HUES6 (cell line): ENCODE data around the gene KCNK15.
"Not testable (repeated sequence)": the region's sequence is repeated elsewhere in the genome, so short reads cannot be mapped to it uniquely, and the experiment has no call there.

Experiments used
- H3K27ac ChIP-seq: 2 replicates; pipeline ENCODE4 v1.7.0; 2013; ENCODE audit warnings: low read depth, mild to moderate bottlenecking, low read length, inconsistent platforms
- H3K27me3 ChIP-seq: 2 replicates; pipeline ENCODE4 v1.6.1; 2013; ENCODE audit warnings: low read length; ENCODE audit not compliant: control insufficient read depth, insufficient read depth
- H3K36me3 ChIP-seq: 2 replicates; pipeline ENCODE4 v1.6.1; 2013; ENCODE audit warnings: low read length; ENCODE audit not compliant: control insufficient read depth, insufficient read depth
- H3K4me1 ChIP-seq: 2 replicates; pipeline ENCODE4 v1.6.1; 2013; ENCODE audit warnings: low read length; ENCODE audit not compliant: control insufficient read depth, insufficient read depth
- H3K4me3 ChIP-seq: 2 replicates; pipeline ENCODE4 v1.5.1; 2013; ENCODE audit warnings: low read depth, low read length
- H3K9ac ChIP-seq: one replicate; pipeline ENCODE4 v1.6.1; 2013; ENCODE audit warnings: mild to moderate bottlenecking, low read length
- H3K9me3 ChIP-seq: 2 replicates; pipeline ENCODE4 v1.6.1; 2013; ENCODE audit warnings: low read depth, low read length; ENCODE audit not compliant: control insufficient read depth, insufficient read depth

KCNK15 gene

GRCh38 chr20:44745598-44746366 lies at the start of gene KCNK15:
Gene KCNK15 (plus strand): TSS chr20:44745865. CDS start chr20:44745911, 46 bp downstream.
- H3K27me3 ChIP-seq, result peaks cover 54% of the 10 kb centered on the region
- peak within 1 kb of the TSS; percentile 62 for H3K4me3 ChIP-seq
- H3K9me3 ChIP-seq, result no peaks in the 10 kb centered on the region
- peaks cover 8% of the 10 kb centered on the region for H3K4me1 ChIP-seq
- no peak within 1 kb of the TSS for H3K9ac ChIP-seq
- no peak within 1 kb of the TSS for H3K27ac ChIP-seq
- no peaks in the 10 kb centered on the region for H3K36me3 ChIP-seq

GRCh38 chr20:44696315-44696714 lies 49.4 kb upstream of the KCNK15 start:
- Histone ChIP-seq H3K4me3 (no peak overlapping the region), H3K27ac (no peak overlapping the region), H3K9me3 (peaks cover 4% of the 10 kb centered on the region), H3K27me3 (no peaks in the 10 kb centered on the region), H3K4me1 (peaks cover 17% of the 10 kb centered on the region), H3K36me3 (no peaks in the 10 kb centered on the region), H3K9ac (no peak overlapping the region)

GRCh38 chr20:44697041-44697440 lies 48.6 kb upstream of the KCNK15 start:
- not testable (repeated sequence) for H3K27ac ChIP-seq, H3K9me3 ChIP-seq, H3K36me3 ChIP-seq, H3K9ac ChIP-seq, H3K27me3 ChIP-seq, H3K4me3 ChIP-seq
- peaks cover 22% of the 10 kb centered on the region for H3K4me1 ChIP-seq

- no peak overlapping the region for H3K9ac ChIP-seq
- H3K36me3 ChIP-seq, result no peaks in the 10 kb centered on the region
- no peaks in the 10 kb centered on the region for H3K27me3 ChIP-seq
- peaks cover 14% of the 10 kb centered on the region for H3K4me1 ChIP-seq
- no peaks in the 10 kb centered on the region; the same call in 1 of the 2 replicates for H3K9me3 ChIP-seq
- no peak overlapping the region for H3K27ac ChIP-seq
- H3K4me3 ChIP-seq, result no peak overlapping the region
These were observed 47.3 kb upstream of the KCNK15 start for GRCh38 chr20:44698351-44698750.

GRCh38 chr20:44700306-44700705 lies 45.4 kb upstream of the KCNK15 start:
- H3K9ac ChIP-seq, result no peak overlapping the region
- H3K4me3 ChIP-seq, result no peak overlapping the region

GRCh38 chr20:44701118-44701857 lies 44.4 kb upstream of the KCNK15 start:
- Histone ChIP-seq H3K27ac (no peak overlapping the region), H3K4me3 (no peak overlapping the region), H3K9ac (no peak overlapping the region), H3K27me3 (no peaks in the 10 kb centered on the region), H3K4me1 (peaks cover 14% of the 10 kb centered on the region), H3K9me3 (no peaks in the 10 kb centered on the region; the same call in 1 of the 2 replicates), H3K36me3 (no peaks in the 10 kb centered on the region)

More at GRCh38 chr20:44700306-44700705, 45.4 kb upstream of the KCNK15 start:
- H3K27ac ChIP-seq, result no peak overlapping the region
- no peaks in the 10 kb centered on the region for H3K27me3 ChIP-seq
- H3K36me3 ChIP-seq, result no peaks in the 10 kb centered on the region
- no peaks in the 10 kb centered on the region; the same call in 1 of the 2 replicates for H3K9me3 ChIP-seq
- H3K4me1 ChIP-seq, result peaks cover 14% of the 10 kb centered on the region

GRCh38 chr20:44701858-44702256 lies 43.8 kb upstream of the KCNK15 start:
- Histone ChIP-seq H3K4me1 (peaks cover 14% of the 10 kb centered on the region), H3K27me3 (no peaks in the 10 kb centered on the region), H3K9ac (no peak overlapping the region)

GRCh38 chr20:44702776-44703175 lies 42.9 kb upstream of the KCNK15 start:
- no peak overlapping the region for H3K27ac ChIP-seq

More at GRCh38 chr20:44701858-44702256, 43.8 kb upstream of the KCNK15 start:
- Histone ChIP-seq H3K36me3 (no peaks in the 10 kb centered on the region), H3K4me3 (no peak overlapping the region), H3K27ac (no peak overlapping the region), H3K9me3 (no peaks in the 10 kb centered on the region)

GRCh38 chr20:44703183-44703925 lies 42.3 kb upstream of the KCNK15 start:
- Histone ChIP-seq H3K27ac (no peak overlapping the region), H3K27me3 (no peaks in the 10 kb centered on the region), H3K36me3 (no peaks in the 10 kb centered on the region), H3K4me3 (no peak overlapping the region), H3K4me1 (peaks cover 14% of the 10 kb centered on the region), H3K9ac (no peak overlapping the region), H3K9me3 (no peaks in the 10 kb centered on the region)

More at GRCh38 chr20:44702776-44703175, 42.9 kb upstream of the KCNK15 start:
- H3K27me3 ChIP-seq, result no peaks in the 10 kb centered on the region
- no peak overlapping the region for H3K4me3 ChIP-seq
- H3K9ac ChIP-seq, result no peak overlapping the region
- no peaks in the 10 kb centered on the region for H3K9me3 ChIP-seq
- H3K36me3 ChIP-seq, result no peaks in the 10 kb centered on the region
- peaks cover 14% of the 10 kb centered on the region for H3K4me1 ChIP-seq

- peaks cover 14% of the 10 kb centered on the region for H3K4me1 ChIP-seq
- no peaks in the 10 kb centered on the region for H3K27me3 ChIP-seq
- H3K9me3 ChIP-seq, result no peaks in the 10 kb centered on the region
- H3K4me3 ChIP-seq, result no peak overlapping the region
- H3K27ac ChIP-seq, result no peak overlapping the region
- no peaks in the 10 kb centered on the region for H3K36me3 ChIP-seq
- no peak overlapping the region for H3K9ac ChIP-seq
These were observed 41.6 kb upstream of the KCNK15 start for GRCh38 chr20:44703956-44704488.
